NOMO-1 treated with DMSO at 0.1 percent for 48 hours (cell line): Measurements from ENCODE around the gene DDAH2.
A peak's percentile ranks its signal among the peaks of the same experiment; 100 is the strongest.

Experiments
- DNase-seq: peaks from one replicate; lab custom pipeline; 2025; ENCODE audit not compliant: unreplicated experiment; lab: John Stamatoyannopoulos, UW

The DDAH2 gene

DNA sequence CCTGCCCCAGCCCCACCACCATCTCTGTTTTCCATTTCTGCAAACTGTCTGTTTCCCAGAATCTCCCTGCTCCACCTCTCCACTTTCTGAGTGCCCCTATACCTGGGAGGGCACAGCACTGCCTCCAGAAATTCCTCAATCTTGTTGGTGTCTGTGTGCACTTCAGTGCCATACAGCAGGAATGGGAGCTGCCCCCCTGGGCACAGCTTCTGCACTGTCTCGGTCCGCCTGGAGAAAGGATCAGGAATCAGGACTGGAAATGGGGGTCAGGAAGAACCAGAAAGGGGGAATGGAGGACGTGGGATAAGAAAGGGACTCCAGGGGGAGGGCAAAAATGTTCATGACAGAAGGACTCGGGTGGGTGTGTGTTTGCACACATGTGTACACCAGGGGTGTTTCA is 4.6 kb upstream of the DDAH2 start:
- DNase-seq, result no peak

DNA sequence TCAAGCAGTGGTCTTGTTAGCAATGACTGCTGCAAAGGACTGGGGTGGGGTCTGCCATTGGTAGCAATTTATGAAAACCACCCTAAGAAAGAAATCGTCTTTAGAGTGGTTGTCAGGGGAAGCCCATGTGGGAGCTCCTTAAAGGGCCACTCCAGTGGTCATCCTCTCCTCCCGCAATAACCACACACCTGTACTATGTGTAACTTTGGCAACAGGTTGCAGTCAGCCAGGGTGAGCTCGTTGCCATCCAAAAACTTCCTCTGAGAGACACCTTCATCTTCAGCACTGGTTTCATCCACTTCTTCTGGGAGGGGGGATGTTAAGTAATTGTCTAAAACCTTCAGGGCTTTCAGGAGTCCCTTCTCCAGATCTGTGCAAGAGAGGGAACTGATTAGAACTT is 2.9 kb upstream of the DDAH2 start:
- no peak for DNase-seq

DNA sequence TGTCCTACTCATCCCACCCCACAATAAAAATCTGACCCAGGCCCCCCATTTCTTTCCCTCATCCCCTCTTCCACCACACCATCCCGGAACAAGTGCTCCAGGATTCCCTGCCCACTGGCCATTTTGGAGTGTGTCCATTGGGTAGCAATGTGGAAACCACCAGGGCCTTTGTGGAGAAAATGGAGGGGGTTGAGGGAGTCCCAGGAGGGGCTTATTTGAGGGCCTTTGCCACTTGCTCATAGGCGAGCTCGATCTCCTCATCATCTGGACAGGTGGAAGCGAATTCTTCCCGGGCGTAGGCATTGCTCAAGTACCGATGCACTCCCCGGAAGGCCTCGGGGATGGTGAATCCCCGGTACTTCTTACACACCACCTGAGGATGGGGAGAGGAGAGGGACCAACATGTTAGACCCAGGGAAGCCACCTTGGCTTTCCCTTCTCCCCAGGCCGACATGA is 1.6 kb upstream of the DDAH2 start:
- DNase-seq, result no peak

DNA sequence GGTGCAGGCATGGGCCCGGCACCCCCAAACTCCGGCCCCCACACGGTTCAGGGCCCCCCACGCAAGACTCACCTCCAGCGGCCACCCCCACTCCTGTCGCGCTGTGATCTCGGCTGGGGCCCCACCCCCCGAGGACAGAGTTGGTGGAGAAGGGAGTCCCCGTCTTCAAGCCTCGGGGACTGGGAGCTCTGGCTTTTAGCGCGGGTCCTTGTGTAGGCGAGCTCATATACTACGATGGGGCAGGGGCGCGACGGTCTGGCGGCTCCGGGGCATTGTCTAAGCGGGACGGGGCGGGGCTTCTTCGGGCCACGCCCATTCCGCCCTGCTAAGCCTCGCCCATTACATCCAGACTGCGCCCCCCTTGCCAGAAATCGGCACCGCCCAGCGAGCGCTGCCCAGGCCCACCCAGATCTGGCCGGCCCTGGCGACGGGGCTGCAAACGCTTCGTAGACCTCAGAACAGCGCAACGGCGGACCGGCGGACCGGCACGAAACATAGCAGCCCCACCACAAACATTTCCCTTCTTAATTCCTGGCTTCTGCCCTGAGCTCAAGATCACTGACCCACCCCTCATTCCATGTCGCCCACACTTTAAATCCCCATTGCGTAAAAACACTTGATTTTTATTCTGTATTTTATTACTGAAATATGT is 1.0 kb upstream of the DDAH2 start:
- peak; percentile 67 for DNase-seq

DNA sequence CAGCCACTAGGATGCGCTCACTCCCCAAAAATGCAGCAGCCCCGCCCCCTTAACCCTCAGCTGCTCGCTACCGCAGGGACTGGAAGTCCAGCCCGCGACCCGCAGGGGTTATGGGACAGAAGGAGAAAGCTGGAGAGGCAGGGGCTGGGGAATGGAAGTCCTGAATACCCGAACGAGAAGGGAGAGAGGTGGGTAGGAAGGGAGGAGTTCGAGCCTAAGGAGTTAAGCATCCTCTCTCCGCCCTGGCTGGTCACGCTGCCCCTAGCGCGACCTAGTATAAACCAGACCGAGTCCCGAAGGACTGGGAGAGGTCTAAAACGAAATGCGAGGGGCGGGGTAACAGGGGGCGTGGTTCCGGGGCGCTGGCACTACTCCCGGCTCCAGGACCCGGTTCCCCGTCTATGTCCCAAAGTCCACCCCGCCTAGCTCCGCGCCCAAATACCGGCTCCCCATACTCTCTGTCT is 448 bp upstream of the DDAH2 start:
- peak; percentile 81 for DNase-seq

DNA sequence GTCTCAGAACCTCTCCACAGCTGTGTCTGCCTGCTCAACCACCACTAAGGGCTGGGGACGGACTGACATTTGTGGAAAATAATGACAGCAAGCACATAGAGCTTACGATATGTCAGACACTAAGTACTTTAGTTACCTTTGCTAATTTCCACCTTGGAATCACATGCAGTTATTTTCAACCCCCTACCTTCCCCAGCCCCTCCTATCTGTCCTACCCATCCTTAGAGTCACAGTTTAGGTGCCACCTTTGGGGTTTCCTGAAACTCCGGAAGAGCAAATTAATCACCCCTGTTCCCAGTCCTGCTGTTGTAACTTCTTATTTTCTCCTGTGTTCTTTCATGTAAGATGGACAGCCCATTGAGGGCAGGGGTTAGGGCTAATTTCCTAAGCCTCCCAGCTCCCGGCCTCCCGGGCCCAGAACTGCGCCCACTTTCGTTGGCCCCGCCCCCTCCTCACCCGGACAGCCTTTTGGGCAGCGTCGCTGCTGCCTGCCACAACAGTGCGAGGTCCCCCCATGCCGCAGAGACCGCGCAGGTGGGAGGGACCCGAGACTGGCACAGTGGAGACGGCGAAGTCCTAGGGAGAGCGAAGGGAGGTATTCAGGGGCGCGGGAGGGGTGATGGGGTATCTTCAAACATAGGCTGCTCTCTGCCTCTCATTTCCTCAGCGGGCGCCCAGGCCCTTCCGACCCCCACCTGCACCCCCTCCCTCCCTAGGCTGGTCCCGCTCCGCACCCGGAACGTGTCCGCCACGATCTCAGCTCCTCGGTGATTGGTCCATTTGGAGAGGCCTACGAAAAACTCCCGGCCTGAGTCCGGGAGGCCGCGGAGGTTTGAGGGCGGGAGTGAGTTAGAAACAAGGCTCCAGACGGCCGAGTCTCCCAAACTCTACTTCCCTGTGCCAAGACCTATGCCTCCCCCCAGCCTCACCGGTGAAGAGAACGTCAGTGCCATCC is 1.1 kb downstream of the DDAH2 start:
- DNase-seq, result no peak

DNA sequence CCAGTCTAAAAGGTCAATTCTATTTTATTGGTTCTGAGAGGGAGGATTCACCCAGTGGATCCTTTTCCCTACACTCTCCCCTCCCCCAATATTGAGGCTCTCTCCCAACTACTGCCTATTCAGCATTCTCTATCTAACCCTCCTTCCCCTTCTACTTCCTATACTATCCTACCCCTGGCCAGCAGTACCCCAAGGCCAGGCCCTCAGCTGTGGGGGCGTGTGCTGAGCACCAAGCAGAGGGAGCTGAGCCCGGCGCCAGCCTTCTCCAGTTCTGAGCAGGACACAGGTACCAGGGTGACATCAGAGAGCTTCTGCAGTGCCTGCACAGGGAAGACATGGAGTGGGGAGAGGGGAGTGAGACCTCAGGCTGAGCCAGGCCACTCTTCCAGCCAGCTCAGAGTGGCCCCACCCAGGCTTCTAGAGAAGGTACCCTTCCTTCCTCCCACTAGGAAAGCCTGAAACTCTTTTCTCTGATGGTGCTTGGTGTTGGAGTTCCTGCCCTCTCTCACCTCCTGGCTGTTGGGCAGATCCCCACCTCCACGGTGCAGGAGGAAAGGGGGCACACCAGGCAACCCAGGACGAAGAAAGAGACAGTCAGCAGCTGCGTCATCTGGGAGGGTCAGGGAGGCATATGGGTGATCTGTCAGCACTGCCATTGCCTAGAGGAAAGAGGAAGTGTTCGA is 1.9 kb downstream of the DDAH2 start:
- peak; percentile 94 for DNase-seq

DNA sequence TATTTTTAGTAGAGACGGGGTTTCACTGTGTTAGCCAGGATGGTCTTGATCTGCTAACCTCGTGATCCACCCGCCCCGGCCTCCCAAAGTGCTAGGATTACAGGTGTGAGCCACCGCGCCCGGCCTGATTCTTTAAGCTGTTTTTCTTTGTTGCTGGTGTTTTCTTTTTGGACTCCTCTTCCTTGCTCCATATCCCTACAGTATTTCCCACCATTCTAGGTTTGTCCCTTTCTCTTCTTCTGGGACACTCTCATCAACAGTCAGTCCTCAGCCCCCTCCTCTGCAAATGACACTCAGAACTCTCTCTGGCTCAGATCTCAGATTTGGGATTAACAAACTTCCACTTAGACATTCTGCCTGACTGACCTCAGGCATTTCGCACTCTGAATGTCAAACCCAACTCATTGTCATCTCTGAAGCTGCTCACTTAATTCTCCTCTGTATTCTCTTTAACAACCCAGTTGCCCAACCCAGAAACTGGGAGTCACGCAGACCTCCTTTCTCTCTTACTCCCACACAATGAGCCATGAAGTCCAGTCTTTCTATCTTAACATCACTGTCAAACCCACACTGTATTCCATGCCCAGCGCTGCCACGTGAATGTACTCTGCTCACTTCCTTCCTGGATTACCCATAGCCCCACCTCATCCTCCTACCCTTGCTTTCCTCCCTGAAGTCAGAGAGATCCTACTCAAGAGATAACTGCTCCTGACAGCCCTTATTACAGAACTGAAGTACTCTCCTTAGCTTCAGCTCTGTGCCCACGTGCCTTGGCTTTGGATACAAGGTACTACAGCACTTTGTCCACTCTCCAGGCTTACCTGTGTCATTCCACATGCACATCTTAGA is 3.4 kb downstream of the DDAH2 start:
- no peak for DNase-seq

DNA sequence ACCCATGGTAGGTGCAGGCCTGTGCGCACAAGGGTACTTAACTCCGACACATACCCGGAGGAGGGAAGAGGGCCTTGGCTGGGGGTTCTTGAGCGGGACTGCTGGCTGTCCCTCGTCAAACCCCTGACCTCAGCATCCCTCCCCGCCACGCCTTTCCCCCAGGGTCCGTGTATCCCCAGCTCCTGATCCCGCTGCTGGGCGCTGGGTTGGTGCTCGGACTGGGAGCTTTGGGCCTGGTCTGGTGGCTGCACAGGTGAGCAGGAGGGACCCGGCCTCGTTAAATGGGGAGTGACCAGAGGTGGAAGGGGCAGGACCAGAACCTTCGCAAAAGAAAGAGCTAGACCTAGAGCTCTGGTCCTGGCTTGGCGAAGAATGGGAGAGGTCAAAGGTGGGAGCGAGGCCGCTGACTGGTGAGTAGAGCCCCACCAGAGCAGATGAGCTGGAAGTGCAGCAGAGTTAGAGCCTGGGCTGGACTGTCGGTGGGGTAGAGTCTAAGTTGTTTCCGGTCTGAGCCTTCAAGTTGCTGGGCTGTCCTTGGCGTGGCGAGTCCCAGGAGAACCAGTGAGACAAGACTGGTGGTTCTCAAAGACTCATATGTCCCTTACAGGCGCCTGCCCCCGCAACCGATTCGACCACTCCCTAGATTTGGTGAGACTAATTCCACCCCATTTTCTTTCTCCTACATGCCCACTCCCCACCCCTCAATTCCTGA is 5.0 kb downstream of the DDAH2 start:
- no peak for DNase-seq

DNA sequence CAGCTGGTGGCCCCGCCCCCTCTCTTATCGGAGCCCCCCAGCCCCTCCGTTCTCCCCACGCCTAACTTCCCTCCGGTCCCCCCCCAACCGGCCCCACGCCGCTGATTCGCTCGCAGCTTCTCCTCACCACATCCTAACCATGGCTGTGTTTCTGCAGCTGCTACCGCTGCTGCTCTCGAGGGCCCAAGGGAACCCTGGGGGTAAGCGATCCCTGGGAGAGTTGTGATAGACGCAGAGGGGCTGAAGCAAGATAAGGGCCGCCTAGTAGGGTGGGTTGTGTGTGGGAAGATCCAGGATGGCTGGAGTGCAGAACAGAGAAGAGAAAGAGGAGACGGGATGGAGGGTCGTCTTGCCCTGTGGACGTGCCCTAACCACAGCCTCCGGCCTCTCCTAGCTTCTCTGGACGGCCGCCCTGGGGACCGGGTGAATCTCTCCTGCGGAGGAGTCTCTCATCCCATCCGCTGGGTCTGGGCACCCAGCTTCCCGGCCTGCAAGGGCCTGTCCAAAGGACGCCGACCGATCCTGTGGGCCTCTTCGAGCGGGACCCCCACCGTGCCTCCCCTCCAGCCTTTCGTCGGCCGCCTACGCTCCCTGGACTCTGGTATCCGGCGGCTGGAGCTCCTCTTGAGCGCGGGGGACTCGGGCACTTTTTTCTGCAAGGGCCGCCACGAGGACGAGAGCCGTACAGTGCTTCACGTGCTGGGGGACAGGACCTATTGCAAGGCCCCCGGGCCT is 5.7 kb downstream of the DDAH2 start, which contains the start of gene MPIG6B:
TSS of gene MPIG6B (plus strand) at position 129 of the 735 bp plus-strand sequence. CDS start at position 140, 11 bp downstream.
- no peak for DNase-seq

DNA sequence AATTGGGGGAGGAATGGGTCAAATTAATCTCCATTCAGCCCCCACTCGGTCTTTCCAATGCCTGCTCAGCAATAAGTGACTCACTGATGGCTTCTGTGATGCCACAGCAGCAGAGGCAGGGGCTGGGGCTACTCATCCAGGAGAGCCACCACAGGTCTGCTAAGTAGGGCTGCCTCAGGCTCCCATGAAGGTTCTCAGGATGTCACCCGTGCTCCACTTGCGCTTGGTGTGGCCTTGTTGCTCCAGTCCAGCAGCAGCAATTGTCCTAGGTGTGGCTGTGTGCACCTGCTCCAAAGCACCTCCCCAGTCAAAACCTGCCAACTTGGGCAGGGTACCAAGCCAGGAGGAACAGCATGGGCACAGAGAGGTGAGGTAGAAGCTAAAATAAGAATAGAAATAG is 6.9 kb downstream of the DDAH2 start:
- DNase-seq, result no peak

DNA sequence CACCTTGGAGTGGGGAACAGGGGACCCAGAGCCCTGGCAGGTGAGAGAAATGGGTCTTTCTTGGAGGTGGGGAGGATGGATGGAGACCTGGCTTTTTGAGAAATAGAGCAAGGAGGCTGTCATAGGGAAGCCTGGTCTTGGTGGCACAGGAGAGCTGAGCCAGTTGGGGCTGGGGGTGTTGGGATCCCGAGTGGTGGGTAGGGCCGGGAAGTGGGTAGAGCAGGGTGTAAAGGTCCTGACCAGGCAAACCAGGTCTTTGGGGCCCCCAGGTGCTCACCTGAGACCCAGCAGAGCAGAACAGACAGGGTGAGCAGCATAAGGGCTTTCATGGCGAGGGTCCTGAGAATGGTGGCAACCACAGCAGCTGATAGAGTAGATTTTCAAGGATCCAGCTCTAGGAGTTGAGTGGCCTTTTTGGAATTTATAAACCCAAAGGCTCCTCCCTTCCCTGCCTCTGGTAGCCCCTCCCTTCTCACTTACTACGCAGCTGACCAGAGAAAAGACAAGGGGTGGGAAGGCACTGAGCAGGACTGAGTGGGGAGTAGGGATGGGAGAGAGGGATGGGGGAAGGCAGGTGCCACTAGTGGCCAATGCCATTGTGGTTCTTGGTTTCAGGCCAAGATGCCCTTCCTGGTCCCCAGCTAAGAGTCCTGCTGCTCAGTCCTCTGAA is 7.6 kb downstream of the DDAH2 start, which contains the start of gene LY6G6C:
TSS of gene LY6G6C (minus strand) at position 396 of the 670 bp plus-strand sequence. CDS start at position 329, 67 bp downstream.
- DNase-seq, result no peak

DNA sequence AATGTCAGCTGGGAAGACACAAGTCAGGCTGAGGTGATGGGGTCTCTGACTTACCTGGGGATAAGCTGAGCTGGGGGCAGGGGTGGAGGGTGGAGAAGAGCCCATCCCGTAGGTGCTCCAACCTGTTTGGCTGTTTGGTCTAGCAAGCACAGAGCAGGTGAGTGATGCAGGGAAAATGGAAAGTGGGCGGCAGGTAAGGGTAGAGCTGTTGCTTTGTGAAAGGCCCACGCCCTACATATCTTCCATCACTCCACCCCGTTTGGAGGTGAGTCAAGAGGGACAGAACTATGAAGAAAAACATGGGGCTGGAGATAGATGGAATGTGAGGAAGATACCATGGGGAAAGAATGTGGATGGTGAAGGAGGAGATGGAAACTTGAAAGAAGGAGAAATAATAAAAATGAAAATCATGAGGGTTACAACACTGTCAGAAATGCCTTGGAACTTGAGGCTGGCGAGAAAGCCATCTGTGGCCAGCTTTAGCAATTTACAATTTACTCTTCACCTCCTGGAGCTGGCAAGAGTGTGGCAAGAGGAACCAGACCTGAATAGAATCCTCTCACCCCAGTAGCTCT is 8.8 kb downstream of the DDAH2 start:
- no peak for DNase-seq

DNA sequence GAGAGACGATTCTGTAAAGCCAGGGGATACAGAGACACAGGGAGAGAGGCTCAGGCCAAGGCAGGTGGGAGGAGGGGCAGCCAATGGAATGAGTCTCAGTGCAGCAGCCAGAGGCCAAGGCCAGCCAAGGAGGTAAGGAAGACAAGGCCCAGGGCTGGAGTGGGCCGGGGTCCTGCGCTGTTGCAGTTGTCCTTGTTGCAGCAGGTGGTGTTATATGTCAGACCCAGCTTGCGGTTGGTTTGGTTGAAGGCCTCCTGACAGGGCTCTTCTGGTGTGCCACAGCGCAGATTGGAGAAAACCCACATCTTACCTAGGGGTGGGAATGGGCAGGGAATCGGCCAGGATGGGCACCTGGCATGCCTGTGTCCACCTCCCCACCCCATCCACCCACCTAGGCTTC is 10.1 kb downstream of the DDAH2 start:
- DNase-seq, result no peak

DNA sequence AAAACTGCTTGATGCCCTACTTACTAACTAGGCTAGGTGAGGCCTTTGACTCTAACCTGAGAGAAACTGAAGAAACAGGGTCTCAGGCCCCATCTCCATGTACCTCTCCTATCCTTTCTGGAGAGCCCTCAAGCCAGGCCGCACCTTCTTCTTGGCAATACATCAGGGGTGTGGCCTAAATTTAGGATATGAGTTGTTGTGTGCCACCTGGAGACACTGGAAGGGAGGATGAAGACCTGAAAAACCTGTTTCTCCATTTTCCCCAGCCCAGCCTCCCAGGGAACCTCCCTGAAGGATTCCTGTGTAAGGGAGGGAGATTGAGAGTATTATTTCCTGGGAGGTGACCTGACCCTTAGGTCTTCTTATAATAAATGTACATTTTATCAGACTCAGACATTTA is 10.8 kb downstream of the DDAH2 start:
- DNase-seq, result no peak

DNA sequence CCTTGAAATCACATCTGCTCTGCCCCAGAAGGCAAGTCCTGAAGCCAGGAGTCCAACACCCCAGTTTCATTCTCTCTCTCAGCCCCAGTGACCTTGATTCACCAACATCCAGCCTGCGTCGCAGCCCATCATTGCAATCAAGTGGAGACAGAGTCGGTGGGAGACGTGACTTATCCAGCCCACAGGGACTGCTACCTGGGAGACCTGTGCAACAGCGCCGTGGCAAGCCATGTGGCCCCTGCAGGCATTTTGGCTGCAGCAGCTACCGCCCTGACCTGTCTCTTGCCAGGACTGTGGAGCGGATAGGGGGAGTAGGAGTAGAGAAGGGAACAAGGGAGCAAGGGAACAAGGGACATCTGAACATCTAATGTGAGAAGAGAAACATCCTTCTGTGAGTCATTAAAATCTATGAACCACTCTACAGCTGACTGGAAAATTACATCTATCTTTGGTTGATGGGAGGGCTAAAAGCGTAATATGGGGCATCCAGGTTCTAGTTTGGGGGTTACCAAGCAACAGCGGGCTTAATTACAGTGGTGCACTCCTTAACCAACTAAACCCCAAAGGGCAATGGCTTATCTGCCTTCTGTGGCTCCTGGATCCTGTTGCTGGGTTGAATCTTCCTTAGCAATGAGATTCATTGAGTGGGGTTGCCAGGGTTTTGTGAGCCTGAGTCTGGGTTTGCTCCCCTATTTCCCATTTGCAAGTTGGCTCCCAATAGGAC is 11.4 kb downstream of the DDAH2 start:
- DNase-seq, result no peak
